HEK293 (cell line): ENCODE measurements around the gene DUSP22.

Experiments
- CTCF ChIA-PET: fragments of 350-600 bp; formaldehyde crosslinking; extraction: SDS; loops from one replicate; lab custom pipeline; 2021; ENCODE audit warnings: antibody characterized with exemption; lab: Yijun Ruan, JAX
- POLR2A ChIA-PET: fragments of 300-600 bp; formaldehyde crosslinking; extraction: SDS; loops from one replicate; lab custom pipeline; 2020; ENCODE audit warnings: antibody characterized with exemption, inconsistent platforms; lab: Yijun Ruan, JAX
- H3K27ac ChIP-seq: fragments of 200-500 bp; sonication (Bioruptor generic); 2 replicates; pipeline ENCODE4 v1.5.1; 2014; ENCODE audit warnings: low read depth, low read length, control low read depth, inconsistent platforms; ENCODE audit errors: extremely low read depth
- H3K36me3 ChIP-seq, 2 experiments: fragments of 200-500 bp in 1 of 2; sonication (Bioruptor generic) in 1 of 2; 1 replicate in 1 of 2; 2 replicates in 1 of 2; pipeline ENCODE4 v1.5.1; 2014 to 2017; ENCODE audit warnings: inconsistent platforms in 2 of 2, low read length in 2 of 2; ENCODE audit not compliant: control insufficient read depth in 2 of 2, insufficient read depth in 1 of 2
- H3K4me1 ChIP-seq: fragments of 200-500 bp; sonication (Bioruptor generic); 2 replicates; pipeline ENCODE4 v1.5.1; 2014; ENCODE audit warnings: mild to moderate bottlenecking, low read length, inconsistent platforms; ENCODE audit not compliant: control insufficient read depth, insufficient read depth
- H3K4me3 ChIP-seq: 2 replicates; pipeline ENCODE4 v1.5.1; 2011; ENCODE audit warnings: low read depth, mild to moderate bottlenecking, control low read depth, low read length, moderate library complexity
- H3K9me3 ChIP-seq: fragments of 200-500 bp; sonication (Bioruptor generic); 2 replicates; pipeline ENCODE4 v1.5.1; 2014; ENCODE audit warnings: low read depth, low read length, inconsistent platforms; ENCODE audit not compliant: control insufficient read depth, insufficient read depth
- ZIC2 ChIP-seq: fragments of 450-650 bp; formaldehyde crosslinking; IDR thresholded peaks from 2 replicates; pipeline ENCODE4 v1.5.1; 2016; ENCODE audit warnings: missing biosample characterization, missing genetic modification characterization
- ZNF391 ChIP-seq: fragments of 450-650 bp; formaldehyde crosslinking; IDR thresholded peaks from 2 replicates; pipeline ENCODE4 v1.5.1; 2016; ENCODE audit warnings: low read depth, missing biosample characterization, missing genetic modification characterization, borderline replicate concordance
- ZNF660 ChIP-seq: fragments of 450-650 bp; IDR thresholded peaks from 2 replicates; pipeline ENCODE4 v1.5.1; 2018; ENCODE audit warnings: missing biosample characterization, mild to moderate bottlenecking, missing genetic modification characterization
- ZNF677 ChIP-seq: fragments of 450-650 bp; IDR thresholded peaks from 2 replicates; pipeline ENCODE4 v1.5.0; 2018; ENCODE audit warnings: missing biosample characterization, mild to moderate bottlenecking, missing genetic modification characterization, moderate library complexity
- TF ChIP-seq, protein P1 (sequence below): fragments of 450-650 bp; formaldehyde crosslinking; IDR thresholded peaks from 2 replicates; pipeline ENCODE4 v1.5.1; 2016; ENCODE audit warnings: missing biosample characterization, missing genetic modification characterization
- TF ChIP-seq, protein P2 (sequence below): fragments of 450-650 bp; formaldehyde crosslinking; IDR thresholded peaks from 2 replicates; pipeline ENCODE4 v1.5.1; 2016; ENCODE audit warnings: missing biosample characterization, missing genetic modification characterization, borderline replicate concordance
- TF ChIP-seq, protein P3 (sequence below): fragments of 450-650 bp; formaldehyde crosslinking; IDR thresholded peaks from 2 replicates; pipeline ENCODE4 v1.5.0; 2017; ENCODE audit warnings: missing biosample characterization, missing genetic modification characterization, borderline replicate concordance
- TF ChIP-seq, protein P4 (sequence below): fragments of 450-650 bp; formaldehyde crosslinking; IDR thresholded peaks from 2 replicates; pipeline ENCODE4 v1.5.1; 2016; ENCODE audit warnings: missing biosample characterization, missing genetic modification characterization, low read depth

The DUSP22 gene

DNA sequence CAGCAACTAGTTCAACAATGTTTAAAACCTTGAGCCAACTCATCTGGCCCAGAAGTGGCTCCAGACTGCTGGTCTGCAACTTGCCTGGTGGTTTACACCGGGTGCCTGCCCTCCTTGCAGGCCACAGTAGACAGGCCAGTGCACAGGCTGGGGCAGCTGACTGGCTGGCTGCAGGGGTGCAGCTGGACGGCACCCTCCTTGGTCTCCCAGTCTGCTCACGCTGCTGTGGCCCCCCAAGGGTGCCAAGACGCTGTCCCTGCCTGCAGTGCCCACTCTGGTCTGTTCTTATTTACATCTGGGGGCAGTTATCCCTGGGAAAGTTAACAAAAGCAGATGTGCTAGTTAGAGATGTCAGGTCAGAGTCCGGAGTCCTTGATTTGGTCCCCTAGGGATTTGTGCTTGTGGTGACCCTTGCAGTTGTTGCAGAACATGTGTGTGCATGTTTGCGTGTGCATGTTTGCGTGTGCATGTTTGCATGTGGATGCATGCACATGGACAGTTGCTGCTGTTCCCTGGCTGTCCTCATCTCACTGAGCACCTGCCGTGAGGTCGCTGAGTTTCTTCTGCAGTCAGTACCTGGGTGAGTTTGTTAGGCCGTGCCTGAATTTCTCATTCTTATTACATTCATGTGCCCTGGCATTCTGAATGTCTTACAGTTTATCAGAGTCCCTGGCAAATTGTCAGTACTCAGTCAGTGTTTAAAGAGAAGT, 51.1 kb downstream of the DUSP22 start:
- ChIA-PET POLR2A (no interaction called here), CTCF (no interaction called here)
- Histone ChIP-seq H3K27ac (no peak overlapping the region), H3K9me3 (no peaks in the 10 kb centered on the region), H3K4me1 (no peaks in the 10 kb centered on the region), H3K36me3 (peaks cover 0 to 3% of the 10 kb centered on the region in 2 experiments; a peak in 1 of 3 replicates), H3K4me3 (no peak overlapping the region)
- TF ChIP-seq, protein P1, sequence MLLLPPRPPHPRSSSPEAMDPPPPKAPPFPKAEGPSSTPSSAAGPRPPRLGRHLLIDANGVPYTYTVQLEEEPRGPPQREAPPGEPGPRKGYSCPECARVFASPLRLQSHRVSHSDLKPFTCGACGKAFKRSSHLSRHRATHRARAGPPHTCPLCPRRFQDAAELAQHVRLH, result no peak
- no peak for TF ChIP-seq ZNF391
- TF ChIP-seq, protein P2, sequence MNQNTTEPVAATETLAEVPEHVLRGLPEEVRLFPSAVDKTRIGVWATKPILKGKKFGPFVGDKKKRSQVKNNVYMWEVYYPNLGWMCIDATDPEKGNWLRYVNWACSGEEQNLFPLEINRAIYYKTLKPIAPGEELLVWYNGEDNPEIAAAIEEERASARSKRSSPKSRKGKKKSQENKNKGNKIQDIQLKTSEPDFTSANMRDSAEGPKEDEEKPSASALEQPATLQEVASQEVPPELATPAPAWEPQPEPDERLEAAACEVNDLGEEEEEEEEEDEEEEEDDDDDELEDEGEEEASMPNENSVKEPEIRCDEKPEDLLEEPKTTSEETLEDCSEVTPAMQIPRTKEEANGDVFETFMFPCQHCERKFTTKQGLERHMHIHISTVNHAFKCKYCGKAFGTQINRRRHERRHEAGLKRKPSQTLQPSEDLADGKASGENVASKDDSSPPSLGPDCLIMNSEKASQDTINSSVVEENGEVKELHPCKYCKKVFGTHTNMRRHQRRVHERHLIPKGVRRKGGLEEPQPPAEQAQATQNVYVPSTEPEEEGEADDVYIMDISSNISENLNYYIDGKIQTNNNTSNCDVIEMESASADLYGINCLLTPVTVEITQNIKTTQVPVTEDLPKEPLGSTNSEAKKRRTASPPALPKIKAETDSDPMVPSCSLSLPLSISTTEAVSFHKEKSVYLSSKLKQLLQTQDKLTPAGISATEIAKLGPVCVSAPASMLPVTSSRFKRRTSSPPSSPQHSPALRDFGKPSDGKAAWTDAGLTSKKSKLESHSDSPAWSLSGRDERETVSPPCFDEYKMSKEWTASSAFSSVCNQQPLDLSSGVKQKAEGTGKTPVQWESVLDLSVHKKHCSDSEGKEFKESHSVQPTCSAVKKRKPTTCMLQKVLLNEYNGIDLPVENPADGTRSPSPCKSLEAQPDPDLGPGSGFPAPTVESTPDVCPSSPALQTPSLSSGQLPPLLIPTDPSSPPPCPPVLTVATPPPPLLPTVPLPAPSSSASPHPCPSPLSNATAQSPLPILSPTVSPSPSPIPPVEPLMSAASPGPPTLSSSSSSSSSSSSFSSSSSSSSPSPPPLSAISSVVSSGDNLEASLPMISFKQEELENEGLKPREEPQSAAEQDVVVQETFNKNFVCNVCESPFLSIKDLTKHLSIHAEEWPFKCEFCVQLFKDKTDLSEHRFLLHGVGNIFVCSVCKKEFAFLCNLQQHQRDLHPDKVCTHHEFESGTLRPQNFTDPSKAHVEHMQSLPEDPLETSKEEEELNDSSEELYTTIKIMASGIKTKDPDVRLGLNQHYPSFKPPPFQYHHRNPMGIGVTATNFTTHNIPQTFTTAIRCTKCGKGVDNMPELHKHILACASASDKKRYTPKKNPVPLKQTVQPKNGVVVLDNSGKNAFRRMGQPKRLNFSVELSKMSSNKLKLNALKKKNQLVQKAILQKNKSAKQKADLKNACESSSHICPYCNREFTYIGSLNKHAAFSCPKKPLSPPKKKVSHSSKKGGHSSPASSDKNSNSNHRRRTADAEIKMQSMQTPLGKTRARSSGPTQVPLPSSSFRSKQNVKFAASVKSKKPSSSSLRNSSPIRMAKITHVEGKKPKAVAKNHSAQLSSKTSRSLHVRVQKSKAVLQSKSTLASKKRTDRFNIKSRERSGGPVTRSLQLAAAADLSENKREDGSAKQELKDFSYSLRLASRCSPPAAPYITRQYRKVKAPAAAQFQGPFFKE (tag by site-specific recombination), result no peak
- no peak for TF ChIP-seq ZNF660

DNA sequence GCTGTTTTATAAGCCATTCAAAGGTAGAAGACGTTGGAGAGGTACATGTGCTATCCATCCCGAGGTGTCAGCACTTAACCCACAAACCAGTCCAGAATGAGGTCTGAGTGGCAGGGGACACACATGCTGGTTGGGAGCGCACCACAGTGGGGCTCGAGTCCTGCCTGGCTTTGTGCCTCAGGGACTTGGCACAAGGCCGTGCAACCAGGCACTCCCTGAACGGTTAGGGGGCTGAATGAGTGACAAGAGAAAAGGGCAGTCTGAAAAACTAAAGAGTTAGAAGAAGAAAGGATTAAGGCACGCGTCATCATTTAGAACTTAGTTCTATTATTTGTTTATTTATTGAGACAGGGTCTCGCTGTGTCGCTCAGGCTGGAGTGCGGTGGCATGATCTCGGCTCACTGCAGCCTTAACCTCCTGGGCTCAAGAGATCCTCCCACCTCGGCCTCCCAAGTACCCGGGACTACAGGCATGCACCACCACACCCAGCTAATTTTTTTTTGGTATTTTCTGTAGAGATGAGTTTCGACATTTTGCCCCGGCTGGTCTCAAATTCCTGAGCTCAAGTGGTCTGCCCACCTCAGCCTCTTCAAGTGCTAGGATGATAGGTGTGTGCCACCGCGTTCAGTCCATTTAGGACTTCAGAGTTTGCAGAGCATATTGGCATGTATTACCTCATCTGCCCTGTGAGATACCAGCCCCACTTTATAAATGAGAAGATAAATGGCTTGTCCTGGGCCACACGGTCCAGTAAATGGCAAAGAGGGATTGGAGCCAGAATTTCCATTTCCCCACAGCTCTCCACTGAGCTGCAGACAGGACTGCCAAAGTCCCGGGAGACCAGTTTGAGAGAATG, 51.9 kb downstream of the DUSP22 start:
- POLR2A ChIA-PET, result no interaction called here
- CTCF ChIA-PET, result interaction anchor here (0.7 to 1.7 kb wide), 3 partner anchors 13 to 22 kb away, joined by 3 to 5 read pairs (median 4); no protein-coding TSS in a partner anchor

More for the DNA sequence above, 51.9 kb downstream of the DUSP22 start:
- Histone ChIP-seq H3K9me3 (no peaks in the 10 kb centered on the region), H3K27ac (no peak overlapping the region), H3K4me1 (no peaks in the 10 kb centered on the region), H3K36me3 (peaks cover 0 to 3% of the 10 kb centered on the region in 2 experiments; a peak in 1 of 3 replicates), H3K4me3 (no peak overlapping the region)
- TF ChIP-seq, protein P3, sequence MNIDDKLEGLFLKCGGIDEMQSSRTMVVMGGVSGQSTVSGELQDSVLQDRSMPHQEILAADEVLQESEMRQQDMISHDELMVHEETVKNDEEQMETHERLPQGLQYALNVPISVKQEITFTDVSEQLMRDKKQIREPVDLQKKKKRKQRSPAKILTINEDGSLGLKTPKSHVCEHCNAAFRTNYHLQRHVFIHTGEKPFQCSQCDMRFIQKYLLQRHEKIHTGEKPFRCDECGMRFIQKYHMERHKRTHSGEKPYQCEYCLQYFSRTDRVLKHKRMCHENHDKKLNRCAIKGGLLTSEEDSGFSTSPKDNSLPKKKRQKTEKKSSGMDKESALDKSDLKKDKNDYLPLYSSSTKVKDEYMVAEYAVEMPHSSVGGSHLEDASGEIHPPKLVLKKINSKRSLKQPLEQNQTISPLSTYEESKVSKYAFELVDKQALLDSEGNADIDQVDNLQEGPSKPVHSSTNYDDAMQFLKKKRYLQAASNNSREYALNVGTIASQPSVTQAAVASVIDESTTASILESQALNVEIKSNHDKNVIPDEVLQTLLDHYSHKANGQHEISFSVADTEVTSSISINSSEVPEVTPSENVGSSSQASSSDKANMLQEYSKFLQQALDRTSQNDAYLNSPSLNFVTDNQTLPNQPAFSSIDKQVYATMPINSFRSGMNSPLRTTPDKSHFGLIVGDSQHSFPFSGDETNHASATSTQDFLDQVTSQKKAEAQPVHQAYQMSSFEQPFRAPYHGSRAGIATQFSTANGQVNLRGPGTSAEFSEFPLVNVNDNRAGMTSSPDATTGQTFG (tag by site-specific recombination), result no peak
- TF ChIP-seq, protein P1, result no peak
- TF ChIP-seq ZNF677 (tag by site-specific recombination) (no peak), ZIC2 (tag by site-specific recombination) (peak; percentile 18; the same call in 1 of the 2 replicates)
- TF ChIP-seq, protein P4, sequence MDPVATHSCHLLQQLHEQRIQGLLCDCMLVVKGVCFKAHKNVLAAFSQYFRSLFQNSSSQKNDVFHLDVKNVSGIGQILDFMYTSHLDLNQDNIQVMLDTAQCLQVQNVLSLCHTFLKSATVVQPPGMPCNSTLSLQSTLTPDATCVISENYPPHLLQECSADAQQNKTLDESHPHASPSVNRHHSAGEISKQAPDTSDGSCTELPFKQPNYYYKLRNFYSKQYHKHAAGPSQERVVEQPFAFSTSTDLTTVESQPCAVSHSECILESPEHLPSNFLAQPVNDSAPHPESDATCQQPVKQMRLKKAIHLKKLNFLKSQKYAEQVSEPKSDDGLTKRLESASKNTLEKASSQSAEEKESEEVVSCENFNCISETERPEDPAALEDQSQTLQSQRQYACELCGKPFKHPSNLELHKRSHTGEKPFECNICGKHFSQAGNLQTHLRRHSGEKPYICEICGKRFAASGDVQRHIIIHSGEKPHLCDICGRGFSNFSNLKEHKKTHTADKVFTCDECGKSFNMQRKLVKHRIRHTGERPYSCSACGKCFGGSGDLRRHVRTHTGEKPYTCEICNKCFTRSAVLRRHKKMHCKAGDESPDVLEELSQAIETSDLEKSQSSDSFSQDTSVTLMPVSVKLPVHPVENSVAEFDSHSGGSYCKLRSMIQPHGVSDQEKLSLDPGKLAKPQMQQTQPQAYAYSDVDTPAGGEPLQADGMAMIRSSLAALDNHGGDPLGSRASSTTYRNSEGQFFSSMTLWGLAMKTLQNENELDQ (tag by site-specific recombination), result no peak
